ENCODE measurements around the gene TUFT1. TPM values are rescaled to one million over a fixed set of nuclear protein-coding genes. Genes with fewer than 3 reads are reported as not detected.
"Not testable (repeated sequence)": the region's sequence is repeated elsewhere in the genome, so short reads cannot be mapped to it uniquely, and the experiment has no call there.

The TUFT1 gene
- total and polyA plus RNA-seq, 8 donors = 5.6 to 16.8 (median 8.6) TPM

GRCh38 chr1:151618470-151618869 lies 78.4 kb downstream of the TUFT1 start:
- intact Hi-C loops (cut with DNase I) = no loop called here
- Histone ChIP-seq H3K9me3 (no peaks in the 10 kb centered on the region), H3K27me3 (no peaks in the 10 kb centered on the region), H3K27ac (no peak overlapping the region), H3K4me1 (peaks cover 24 to 83% of the 10 kb centered on the region in 2 donors), H3K4me3 (no peak overlapping the region), H3K36me3 (no peaks in the 10 kb centered on the region)
- no peak for TF ChIP-seq CTCF (IDR thresholded peaks at IDR 0.05)
- no peak for ATAC-seq
- no peak for DNase-seq

- ATAC-seq; H3K36me3 ChIP-seq; H3K27me3 ChIP-seq; H3K9me3 ChIP-seq; DNase-seq; intact Hi-C loops (cut with DNase I); H3K4me3 ChIP-seq: not testable (repeated sequence)
- Histone ChIP-seq H3K27ac (peak overlapping the region in 1 of 2 donors; percentile 39), H3K4me1 (peaks cover 19 to 77% of the 10 kb centered on the region in 2 donors)
Measured at GRCh38 chr1:151618996-151619395, 78.9 kb downstream of the TUFT1 start.

GRCh38 chr1:151619489-151620093 lies 79.5 kb downstream of the TUFT1 start:
- peaks cover 19 to 71% of the 10 kb centered on the region in 2 donors for H3K4me1 ChIP-seq
- intact Hi-C loops (cut with DNase I) = no loop called here
- H3K9me3 ChIP-seq = no peaks in the 10 kb centered on the region
- no peak overlapping the region for H3K4me3 ChIP-seq
- ATAC-seq (peak; percentile 81), DNase-seq (no peak)
- peak overlapping the region; percentile 37 to 39 for H3K27ac ChIP-seq
- no peak for TF ChIP-seq CTCF (IDR thresholded peaks at IDR 0.05)
- H3K36me3 ChIP-seq = no peaks in the 10 kb centered on the region
- H3K27me3 ChIP-seq = no peaks in the 10 kb centered on the region

- ATAC-seq = peak; percentile 79
- intact Hi-C loops (cut with DNase I) = no loop called here
- H3K27me3 ChIP-seq = no peaks in the 10 kb centered on the region
- H3K4me1 ChIP-seq = peaks cover 19 to 64% of the 10 kb centered on the region in 2 donors
- peak overlapping the region; percentile 37 to 39 for H3K27ac ChIP-seq
- no peaks in the 10 kb centered on the region for H3K36me3 ChIP-seq
- no peak overlapping the region for H3K4me3 ChIP-seq
- peak in 2 of 4 donors; percentile 34 to 65 for DNase-seq
- TF ChIP-seq CTCF (IDR thresholded peaks at IDR 0.05) = no peak
- no peaks in the 10 kb centered on the region for H3K9me3 ChIP-seq
Measured at GRCh38 chr1:151620286-151620685, 80.2 kb downstream of the TUFT1 start.

- H3K27ac ChIP-seq = peak overlapping the region; percentile 37 to 39
- H3K4me3 ChIP-seq = no peak overlapping the region
- ATAC-seq (peak; percentile 78), DNase-seq (no peak)
- no peak for TF ChIP-seq CTCF (IDR thresholded peaks at IDR 0.05)
- no peaks in the 10 kb centered on the region for H3K9me3 ChIP-seq
- H3K36me3 ChIP-seq = no peaks in the 10 kb centered on the region
- intact Hi-C loops (cut with DNase I) = no loop called here
- peaks cover 19 to 54% of the 10 kb centered on the region in 2 donors for H3K4me1 ChIP-seq
- no peaks in the 10 kb centered on the region for H3K27me3 ChIP-seq
Measured at GRCh38 chr1:151621351-151621750, 81.2 kb downstream of the TUFT1 start.

GRCh38 chr1:151624783-151625182 lies 84.7 kb downstream of the TUFT1 start:
- ATAC-seq (no peak), DNase-seq (no peak)
- TF ChIP-seq CTCF (IDR thresholded peaks at IDR 0.05) = no peak
- Histone ChIP-seq H3K4me3 (no peak overlapping the region), H3K27me3 (no peaks in the 10 kb centered on the region), H3K27ac (no peak overlapping the region), H3K9me3 (no peaks in the 10 kb centered on the region), H3K4me1 (peaks cover 11 to 22% of the 10 kb centered on the region in 2 donors), H3K36me3 (no peaks in the 10 kb centered on the region)
- intact Hi-C loops (cut with DNase I) = no loop called here

Data from left lung (tissue), 10 donors.